GM18868 (cell line): ENCODE results near the gene SLC39A7.
A peak's percentile ranks its signal among the peaks of the same experiment; 100 is the strongest.

ENCODE experiments used
- ATAC-seq: cut with Tn5 transposase; IDR thresholded peaks from one replicate; pipeline ENCODE4 v1.9.1; 2021; ENCODE audit warnings: mild to moderate bottlenecking, moderate library complexity; ENCODE audit not compliant: unreplicated experiment

The SLC39A7 gene

DNA sequence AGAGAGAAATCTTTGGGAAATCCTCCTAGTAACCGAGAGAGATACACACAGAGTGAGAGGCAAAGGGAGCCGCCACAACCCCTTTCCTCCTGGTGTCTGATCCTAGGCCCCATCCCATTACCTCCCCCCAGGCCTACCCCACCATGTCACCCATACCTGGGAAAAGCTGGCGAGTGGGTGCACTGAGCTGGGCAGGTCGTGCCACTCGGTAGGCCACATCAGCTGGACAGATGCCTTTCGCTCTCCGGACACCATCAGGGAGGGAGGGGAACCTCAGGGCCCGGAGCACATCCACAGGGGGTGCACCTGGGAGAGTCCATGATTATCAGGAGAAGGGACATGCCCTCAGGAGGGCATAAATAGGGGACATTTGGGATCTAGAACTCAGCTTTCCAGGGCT is 11.5 kb upstream of the SLC39A7 start:
- ATAC-seq, result no peak

DNA sequence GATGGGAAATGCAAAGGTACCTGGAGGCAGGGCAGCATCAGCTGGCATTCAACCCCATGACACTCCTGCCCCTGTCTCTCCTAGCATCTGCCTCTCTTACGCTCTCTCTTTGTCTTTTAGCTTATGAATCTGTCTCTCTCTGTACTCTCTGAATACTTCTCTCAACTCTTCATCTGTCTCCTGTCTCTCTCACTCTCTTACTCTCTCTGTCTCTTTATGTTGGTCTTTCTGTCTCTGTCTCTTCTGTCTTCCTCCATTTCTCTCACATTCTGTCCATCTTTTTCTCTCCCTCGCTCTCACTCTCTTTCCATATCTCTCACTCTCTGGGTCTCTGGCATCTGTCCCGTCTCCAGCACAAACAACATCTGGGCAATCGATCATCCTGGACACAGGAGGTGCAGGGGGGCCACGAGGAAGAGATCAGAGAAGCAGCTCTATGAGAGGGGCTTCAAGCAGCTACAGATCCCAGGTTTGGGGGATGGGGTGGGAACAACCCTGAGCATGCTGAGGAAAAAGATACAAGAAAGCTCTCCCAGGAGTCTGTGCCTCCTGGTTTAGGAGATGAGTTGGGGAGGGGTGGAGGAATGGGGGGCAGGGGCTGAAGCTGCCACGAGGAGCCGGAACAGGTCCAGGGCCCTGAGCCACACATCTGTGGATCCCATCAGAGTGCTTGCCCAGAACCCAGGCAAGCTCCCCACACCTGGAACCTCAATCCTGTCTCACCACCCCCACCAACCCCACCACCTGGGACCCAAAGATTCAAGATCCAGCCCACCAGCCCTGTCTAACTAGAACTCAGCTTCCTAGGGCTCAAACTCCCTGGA is 10.8 kb upstream of the SLC39A7 start:
- ATAC-seq, result no peak

DNA sequence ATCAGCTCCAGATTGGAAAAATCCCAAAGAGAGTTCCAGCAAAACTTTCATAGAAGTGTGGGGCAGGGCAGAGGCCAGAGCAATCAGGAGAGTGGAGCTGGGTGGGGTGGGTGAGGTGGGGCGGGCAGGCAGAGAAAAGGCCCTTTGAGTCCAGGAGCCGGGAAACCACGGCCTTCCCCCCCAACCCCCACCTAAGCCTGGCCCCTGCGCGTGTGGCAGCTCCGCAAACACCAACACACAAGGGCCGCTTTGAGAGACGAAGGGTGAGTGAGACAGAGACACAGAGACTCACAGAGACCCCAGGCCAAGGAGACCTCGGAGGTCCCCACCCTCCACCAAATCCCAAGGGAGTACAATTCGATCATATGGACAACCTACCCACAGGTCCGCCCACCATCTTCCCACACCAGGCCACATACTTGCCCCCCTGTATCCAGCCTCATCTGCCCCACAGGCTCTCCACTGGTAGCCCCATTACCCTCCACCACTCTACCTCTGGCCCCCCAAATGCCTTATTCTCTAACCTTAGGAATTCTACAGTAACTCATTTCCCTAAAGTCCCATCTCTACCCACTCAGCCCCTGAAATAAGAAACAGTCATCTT is 10.1 kb upstream of the SLC39A7 start:
- no peak for ATAC-seq

DNA sequence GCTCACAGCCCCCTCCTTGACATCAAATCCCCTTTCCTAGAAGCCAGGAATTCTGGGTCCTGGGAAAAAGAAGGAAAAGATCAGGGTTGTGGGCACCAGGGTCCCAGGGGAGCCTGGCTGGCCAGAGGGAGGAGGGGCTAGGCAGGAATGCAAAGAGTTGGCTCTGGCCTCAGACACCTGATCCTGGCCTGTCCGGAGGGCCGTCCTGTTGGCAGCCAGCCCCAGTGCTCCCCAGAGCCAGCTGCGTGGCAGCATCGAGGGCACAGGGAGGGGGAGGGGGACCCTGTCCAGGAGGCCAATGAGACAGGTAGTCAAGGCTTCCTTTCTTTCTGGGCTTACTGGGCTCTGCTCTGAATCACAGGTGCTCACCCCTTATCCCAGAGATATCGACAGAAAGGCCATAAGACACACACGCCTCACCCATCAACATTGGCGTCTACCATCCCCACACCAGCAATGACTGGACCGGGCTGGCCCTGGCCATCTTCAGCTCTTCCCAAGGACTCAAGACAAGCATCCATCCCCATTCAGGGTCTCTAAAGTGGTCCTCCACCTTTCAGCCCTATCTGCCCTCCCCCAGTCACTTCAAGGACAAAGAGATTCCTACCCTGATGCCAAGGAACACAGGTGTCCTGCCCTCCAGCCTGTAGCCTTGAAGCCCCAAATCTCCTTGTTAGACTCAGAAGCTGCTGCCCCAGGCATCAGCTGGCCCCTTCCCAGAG is 9.1 kb upstream of the SLC39A7 start:
- no peak for ATAC-seq

DNA sequence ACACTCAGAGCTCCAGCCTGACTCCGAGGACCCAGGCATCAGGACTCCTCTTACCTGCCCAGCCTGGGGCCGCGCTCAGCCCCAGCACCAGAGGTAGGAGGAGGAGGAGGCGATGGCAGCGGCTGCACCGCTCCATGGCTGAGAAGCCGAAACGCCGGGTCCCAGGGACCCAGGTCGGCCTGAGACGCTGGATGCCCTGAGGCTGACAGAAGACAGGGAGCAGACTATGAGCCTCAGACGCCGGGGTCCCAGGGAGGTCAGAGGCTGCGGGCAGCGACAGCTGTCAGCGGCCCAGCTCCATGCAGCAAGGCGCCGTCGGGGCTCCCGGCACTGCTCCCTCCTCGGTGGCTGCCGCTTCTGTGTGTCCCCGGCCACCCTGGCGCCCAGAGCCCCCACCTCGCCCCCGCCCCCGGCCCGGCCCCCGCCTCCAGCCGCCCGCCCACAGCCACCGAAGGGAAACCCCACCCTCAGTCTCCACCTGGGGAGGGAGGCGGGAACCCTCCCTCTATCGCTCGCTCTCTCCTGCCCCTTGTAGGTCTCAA is 8.5 kb upstream of the SLC39A7 start, which contains the start of gene COL11A2:
Gene COL11A2 (minus strand): TSS at position 363 of the 542 bp plus-strand sequence. CDS start 227 bp downstream, at position 136.
- no peak for ATAC-seq

DNA sequence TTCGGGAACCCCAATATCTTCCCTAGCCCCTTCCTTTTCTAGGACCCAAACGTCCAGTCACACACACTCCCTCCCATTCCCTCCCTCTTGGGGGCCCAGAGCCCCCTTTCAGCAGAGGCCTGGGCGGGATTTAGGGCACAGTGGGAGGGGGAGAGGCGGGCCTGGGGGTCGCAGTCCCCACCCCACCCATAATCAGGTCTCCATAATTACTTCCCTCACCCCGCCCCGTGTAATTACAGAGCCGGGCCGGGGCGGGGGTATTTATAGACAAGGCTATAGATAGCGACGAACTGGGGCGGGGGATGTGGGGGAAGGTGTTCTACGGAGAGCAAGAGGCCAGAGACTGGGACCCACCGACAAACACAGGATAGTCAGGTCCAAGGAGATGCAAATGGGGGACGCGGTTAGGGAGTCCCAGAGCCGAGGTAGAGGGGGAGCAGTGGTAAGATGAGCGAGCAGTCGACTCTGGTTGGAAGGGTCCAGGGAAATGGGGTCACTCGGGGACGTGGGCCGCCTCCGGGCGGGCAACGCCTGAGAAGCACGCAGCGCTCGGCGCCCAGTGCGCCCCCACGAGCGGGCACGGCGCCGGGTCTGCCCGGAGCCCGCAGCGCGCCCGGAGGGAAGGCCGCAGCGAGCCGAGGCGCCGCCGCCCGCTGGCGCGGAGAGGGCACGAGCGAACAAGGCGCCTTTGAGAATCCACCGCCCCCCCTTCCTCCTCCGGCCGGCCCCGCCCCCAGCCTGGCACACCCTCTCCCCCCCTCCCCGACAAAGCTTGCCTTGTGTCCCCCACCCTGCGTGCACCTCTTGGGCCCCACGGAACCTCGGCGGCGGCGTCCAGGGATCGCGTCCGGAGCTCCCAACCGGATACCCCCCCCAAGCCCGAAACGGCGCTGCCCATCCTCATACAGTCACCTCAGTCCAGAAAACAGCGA is 7.7 kb upstream of the SLC39A7 start:
- ATAC-seq, result no peak

DNA sequence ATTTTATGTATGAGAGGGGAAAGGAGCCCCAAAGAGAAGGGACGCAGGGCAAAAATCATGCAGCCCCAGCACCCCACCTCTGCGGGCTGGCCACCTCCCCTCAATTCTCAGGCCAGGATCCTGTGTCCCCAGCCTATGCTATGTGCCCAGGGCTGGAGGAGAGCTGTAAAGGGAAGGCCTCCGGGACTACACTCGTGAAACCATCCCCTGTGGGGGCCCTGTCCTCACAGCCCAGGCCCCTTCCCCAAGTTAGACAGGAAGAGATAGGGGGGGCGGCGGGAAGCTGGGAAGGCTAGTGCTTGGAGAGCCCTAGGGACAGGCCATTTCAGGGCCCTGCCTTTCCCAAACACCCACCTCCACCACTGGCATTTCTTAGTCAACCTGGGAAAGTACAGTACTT is 7.0 kb upstream of the SLC39A7 start:
- ATAC-seq, result no peak

DNA sequence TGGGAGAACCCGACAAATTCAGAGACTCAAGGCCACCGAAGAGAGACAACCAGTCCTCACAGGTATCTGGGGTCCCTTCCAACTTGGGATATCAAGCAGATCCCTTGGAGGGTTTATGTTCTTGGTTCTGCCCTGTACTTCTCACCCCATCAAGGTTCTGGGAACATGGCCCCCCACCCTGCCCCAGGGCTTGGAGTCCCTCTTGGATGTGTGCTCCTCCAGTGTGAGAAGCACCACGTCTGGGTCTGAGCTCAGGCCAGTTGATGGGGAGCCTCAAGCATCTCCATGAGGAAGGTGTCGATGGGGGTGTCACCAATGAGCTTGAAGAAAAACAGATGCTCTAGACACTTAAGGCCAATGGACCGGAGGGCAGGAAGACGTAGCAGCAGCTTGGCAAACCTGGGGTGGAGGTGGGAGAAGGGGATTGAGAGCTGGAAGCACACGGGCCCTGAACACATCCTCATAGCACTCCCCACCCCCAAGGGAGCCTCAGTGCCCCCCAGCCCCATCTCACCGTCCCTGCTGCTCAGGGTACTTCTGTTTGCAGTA is 6.2 kb upstream of the SLC39A7 start:
- ATAC-seq, result no peak

DNA sequence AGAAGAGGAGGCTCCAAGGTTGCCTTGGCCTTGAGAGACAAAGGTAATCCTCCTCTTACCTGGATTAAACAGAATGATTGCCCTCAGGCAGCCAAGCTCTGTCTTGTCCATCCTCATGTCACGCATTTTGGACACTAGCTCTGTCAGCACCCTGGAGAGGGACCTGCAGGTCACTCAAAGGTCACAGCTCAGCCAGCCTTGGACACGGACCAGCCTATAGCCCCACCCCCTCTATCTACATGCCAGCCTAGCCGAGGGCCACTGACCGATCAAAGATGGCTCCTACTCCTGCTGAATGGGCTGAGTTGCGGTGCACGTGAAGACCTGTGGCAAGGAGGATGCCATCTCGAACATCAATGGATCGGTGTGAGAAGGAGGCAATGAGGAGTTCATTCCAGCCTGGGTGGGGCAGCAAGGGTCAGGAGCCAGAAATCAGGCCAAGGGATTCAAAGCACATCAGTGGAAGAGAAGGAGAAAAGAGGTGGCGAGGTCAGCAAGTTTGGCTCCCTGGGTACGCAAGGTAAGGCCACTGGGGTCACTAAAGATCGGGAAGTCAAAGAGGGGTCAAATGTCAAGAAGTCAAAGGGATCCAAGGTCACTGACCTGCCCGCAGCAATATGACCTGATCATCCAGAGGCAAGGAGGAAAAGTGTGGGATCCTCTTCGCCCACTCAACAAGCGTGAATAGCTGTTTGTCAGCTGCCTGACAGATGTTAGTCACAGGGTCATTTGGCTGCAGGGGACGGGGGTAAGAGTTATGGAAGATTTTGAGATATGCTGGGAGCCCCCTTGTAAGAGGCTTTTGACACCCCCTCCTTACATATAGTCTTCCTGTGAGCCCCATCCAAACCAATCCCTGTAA is 5.1 kb upstream of the SLC39A7 start:
- ATAC-seq, result no peak

DNA sequence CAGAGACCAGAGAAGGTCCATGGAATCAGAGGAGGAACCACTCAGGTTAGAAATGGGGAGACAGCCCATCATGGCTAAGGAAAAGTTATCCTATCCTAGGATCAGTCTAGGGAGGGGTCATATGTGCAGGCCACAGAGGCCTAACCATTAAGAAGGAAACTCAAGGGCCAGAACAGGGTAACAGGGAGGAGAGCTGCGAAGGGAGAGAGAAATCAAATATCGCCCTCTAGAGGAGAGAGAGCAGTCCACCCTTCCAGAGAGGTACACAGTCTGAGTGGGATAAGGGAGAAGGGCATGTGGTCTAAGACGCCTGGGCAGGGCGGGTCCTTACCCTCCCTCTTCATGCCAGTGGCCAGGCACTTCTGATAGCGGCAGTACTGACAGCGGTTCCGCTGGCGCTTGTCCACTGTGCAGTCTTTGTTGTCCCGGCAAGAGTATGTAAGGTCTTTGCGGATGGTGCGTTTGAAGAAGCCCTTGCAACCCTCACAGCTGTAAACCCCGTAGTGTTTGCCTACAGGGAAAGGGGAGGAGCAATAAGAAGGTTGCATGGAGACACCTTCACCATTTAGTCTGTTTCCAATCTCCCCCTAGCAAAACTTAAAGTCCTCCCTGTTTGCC is 3.1 kb upstream of the SLC39A7 start:
- ATAC-seq, result no peak

DNA sequence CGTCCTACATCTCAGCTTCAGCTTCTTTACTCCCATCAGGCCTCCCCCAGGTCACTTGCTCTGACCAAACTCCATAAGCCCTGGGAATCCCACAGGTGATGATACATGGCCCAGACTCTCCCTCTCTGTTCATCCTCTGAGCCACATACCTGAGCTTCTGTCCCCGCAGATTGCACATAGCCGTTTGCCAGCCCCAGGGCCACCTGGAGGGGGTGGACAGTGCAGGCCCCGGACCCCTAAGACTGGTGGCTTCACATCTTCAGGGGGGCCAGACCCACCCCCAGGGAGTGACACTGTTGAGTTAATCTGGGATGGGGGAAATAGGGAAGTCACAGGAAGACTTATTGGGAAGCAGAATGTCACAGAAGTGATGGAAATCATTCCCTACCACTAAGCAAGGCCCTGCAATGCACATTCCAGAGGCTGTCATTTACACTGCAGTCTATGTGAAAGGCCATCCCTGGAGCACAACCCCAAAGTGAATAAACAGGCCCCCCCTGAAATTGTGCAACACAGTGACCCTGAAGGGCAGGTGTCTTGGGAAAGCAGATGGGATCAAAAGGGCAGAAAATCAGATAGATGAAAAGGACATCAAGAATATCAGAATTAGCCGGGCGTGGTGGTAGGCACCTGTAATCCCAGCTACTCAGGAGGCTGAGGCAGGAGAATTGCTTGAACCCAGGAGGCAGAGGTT is 2.4 kb upstream of the SLC39A7 start:
- no peak for ATAC-seq

DNA sequence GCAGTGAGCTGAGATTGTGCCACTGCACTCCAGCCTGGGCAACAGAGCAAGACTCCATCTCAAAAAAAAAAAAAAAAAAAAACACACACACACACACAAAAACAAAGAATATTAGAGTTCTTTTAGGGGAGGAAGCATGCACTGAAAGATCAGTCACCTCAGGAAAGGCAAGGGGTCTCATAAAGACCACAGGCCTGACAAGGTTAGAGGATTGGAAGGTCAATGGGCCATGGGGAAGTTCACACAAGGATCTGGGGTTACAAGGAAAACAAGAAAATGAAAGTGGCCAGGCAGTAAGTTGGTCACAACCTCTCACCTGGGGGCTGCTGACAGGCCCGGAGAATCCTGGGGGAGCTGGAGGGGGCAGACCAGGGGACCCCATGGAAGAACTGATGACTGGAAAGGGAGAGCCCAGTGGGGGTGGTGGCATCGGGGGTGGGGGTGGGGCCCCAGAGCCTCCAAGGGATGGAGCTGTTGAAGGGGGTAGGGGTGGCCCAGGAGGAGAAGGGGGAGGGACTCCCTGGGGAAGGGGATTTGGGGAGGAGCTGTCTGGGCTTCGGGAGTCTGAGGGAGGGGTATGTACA is 1.7 kb upstream of the SLC39A7 start:
- no peak for ATAC-seq

DNA sequence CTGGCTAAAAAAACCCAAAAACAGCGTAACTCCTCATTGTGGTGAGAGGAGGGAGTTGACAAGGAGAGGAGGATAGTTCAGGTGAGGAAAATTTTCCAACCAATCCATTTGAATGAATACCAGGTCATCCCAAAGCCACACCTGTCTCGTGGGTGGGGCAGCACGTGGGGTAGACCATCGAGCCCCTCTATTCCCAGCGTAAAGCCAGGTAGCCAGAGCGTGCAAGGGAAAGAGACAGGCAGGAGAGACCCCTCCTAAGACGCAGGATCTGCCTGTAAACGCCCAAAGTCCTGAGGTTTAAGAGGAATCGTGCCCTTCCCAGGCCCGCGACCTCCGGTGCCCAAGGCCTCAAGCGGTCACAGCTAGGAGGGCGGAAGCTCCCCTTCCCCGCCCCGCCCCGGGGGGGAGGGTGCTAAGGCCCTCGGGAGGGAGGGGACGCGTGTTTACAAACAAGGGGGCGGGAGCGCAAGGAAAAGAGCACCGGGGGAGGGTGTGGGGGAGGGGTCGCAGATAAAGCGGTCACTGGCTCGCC is 914 bp upstream of the SLC39A7 start:
- peak; percentile 24 for ATAC-seq

DNA sequence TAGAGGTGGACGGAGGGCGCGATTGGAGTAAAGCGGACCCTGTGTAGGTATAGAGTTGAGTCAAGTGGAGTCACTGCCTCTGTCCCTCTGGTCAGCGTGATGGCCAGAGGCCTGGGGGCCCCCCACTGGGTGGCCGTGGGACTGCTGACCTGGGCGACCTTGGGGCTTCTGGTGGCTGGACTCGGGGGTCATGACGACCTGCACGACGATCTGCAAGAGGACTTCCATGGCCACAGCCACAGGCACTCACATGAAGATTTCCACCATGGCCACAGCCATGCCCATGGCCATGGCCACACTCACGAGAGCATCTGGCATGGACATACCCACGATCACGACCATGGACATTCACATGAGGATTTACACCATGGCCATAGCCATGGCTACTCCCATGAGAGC is 479 bp downstream of the SLC39A7 start:
- ATAC-seq, result no peak

DNA sequence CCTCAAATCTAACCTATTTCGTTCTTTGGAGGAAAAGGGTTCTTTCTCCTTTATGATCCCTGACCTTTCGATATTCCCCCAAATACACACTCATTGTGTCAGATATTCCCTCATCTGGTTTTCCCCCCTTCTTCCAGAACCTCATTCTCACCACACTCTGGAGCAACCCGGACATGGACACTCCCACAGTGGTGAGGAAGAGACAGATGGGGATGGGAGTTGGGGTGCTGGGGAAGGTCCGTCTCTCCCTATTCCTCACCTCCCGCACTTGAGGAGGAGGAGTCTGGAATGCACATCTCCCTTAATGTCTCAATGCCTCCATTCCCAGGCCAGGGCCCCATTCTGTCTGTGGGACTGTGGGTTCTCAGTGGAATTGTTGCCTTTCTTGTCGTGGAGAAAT is 1.3 kb downstream of the SLC39A7 start:
- ATAC-seq, result no peak

DNA sequence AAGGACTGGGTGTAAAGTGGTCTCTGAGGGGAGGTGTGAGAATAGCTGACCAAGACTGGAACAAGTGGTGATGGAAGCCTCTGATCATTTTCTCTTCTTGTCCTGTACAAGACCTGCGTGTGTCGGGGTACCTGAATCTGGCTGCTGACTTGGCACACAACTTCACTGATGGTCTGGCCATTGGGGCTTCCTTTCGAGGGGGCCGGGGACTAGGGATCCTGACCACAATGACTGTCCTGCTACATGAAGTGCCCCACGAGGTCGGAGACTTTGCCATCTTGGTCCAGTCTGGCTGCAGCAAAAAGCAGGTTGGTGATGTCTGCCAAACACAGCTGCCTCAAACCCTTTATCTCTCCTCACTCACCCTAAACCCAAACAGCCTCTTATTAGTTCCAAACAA is 2.1 kb downstream of the SLC39A7 start:
- no peak for ATAC-seq

DNA sequence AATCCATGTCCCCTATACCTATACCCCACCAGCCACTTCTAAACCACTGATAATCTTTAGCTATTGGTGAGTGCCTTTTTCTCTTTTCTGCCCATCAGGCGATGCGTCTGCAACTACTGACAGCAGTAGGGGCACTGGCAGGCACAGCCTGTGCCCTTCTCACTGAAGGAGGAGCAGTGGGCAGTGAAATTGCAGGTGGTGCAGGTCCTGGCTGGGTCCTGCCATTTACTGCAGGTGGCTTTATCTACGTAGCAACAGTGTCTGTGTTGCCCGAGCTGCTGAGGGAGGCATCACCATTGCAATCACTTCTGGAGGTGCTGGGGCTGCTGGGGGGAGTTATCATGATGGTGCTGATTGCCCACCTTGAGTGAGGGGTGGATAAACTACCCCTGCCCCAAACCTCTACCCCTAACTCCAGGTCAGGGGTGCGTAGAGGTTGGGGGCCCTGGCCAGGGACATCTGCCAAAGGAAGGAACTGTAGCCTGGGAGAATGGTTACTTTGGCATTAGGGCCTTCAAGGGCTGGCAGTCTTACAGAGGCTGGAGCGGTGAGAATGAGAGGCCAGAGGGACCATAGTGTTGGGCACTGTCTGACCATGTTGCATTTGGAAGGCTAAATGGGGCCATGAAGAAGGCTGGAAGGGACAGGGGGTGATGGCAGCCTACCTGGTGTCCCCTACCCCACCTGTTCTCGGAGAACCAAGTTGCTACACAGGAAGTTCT is 2.9 kb downstream of the SLC39A7 start:
- ATAC-seq, result no peak
